ELR (cell line): ENCODE measurements around the gene KIF26B.
A peak's percentile ranks its signal among the peaks of the same experiment; 100 is the strongest.

Experiments used
- DNase-seq: peaks from one replicate; pipeline ENCODE4 v3.0.0-alpha.2; 2015; ENCODE audit warnings: low read depth

The KIF26B gene

DNA sequence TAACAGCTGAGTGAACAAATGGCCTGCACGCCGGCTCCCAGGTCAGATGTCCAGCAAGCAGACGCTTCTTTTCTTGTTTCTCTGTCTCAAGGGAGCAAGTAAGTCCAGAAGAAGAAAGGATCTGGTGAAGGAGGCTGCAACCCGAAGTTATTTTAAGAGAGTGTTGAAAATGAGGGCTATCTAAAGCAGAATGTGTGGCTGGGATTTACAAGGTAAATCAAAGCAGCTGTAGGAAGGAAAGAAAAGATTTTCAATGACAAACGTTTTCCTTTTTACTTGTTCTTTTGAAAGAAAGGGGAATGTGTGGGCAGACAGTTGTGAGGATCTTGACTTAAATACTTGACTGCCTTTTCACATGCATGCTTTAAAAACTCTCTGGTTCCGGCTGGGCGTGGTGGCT lies 311.5 kb downstream of the KIF26B start:
- no peak for DNase-seq

DNA sequence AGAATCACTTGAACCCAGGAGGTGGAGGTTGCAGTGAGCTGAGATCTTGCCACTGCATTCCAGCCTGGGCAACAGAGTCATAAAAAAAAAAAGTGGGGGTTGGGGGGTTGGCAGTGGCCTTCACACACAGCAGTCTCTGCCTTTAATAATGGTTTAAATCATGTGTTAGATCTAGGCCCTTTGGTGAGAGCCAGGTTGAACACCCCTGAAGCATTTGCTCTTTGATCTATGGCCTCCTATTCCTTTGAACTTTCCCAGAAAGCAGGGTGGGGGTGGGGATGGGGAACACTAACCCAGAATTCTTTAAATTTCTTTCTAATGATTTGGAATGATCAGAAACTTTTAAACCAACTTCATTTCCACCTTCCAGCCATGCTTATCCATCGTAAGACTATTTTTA lies 313.0 kb downstream of the KIF26B start:
- no peak for DNase-seq

DNA sequence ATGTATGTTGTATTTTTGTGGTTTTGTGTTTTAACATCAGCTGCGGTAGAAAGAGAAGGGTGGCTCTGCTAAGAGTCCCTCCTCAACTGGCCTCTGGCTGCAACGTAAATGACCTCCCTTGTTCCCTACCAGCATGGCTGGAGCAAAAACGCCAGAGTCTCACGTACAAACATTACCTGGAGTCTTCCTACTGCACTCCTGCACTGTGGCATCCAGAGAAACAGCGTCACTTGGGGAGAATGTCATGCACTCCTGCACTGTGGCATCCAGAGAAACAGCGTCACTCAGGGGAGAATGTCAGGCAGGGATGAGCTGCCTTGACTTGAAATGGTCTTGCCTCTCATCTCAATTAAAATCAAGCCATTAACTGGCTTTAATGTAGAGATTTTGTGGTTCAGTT lies 314.2 kb downstream of the KIF26B start:
- no peak for DNase-seq

DNA sequence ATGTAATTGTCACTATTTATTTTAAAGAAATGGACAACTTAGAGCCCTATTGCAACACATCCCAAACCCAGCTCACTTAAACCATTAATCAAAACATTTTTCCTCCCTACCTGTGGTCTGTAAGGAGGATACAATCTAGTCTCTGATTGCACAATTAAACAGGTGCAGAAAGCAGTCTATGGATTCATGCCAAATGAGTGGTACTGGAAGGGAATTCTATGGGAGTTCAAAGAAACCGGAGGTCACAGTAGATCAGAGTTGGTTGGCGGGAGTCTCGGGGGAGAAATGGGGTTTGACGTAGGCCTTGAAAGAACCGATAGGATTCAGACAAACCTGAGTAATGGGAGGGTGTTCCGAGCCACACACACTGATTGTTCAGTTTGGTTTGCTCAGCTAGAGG lies 314.9 kb downstream of the KIF26B start:
- DNase-seq, result no peak

DNA sequence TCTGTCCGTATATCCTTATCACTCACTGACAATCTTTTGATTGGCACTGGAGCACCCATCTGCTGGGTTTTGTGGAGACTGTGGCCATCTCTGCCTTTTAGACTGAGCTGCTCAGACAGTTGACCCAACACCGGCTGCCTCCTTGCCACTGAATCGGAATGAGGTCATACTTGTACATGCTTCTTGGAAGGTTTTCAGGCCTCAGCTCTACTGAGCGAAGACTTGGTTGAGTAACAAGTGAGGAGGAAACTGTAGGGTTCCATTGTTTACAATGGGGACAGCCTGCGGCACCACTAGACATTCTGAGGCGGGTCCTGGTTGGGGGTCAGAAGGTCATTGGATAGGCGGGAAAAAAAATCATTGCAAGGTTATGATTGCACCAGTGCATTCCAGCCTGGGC lies 320.3 kb downstream of the KIF26B start:
- DNase-seq, result peak; percentile 31

DNA sequence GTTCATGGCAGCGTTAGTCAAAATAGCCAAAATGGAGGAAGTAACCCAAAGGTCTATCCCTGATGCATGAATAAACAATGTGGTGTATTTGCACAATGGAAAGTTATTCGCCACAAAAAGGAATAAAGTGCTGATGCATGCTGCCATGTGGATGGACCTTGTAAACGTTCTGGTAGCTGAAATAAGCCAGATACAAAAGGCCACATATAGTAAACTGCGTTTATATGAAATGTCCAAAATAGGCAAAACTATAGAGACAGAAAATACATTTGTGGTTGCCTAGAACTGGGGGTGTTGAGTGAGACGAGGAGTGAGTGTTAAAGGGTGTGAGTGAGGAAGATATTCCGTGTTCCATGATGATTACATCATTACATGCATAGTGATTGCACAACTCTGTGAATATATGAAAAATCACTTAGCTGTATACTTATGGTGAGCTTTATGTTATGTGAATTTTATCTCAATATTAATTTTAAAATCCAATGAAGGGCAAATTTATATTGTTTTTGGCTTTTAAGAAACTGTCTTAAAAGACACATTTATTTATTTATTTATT lies 321.3 kb downstream of the KIF26B start:
- DNase-seq, result no peak

DNA sequence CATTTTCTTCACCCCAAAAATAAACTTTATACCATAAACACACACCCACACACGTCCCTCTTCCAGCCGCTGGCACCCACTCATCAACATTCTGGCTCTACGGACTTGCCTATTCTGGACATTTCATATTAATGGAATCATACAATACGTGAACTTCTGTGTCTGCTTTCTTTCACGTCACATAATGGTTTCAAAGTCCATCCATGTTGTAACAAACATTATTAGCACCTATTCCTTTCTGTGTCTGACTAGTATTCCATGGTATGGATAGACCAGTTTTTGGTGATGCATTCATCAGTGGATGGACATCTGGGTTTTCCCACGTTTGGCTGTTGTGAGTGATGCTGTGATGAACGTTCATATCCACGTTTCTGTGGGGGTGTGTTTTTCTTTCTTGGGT lies 323.2 kb downstream of the KIF26B start:
- DNase-seq, result no peak

DNA sequence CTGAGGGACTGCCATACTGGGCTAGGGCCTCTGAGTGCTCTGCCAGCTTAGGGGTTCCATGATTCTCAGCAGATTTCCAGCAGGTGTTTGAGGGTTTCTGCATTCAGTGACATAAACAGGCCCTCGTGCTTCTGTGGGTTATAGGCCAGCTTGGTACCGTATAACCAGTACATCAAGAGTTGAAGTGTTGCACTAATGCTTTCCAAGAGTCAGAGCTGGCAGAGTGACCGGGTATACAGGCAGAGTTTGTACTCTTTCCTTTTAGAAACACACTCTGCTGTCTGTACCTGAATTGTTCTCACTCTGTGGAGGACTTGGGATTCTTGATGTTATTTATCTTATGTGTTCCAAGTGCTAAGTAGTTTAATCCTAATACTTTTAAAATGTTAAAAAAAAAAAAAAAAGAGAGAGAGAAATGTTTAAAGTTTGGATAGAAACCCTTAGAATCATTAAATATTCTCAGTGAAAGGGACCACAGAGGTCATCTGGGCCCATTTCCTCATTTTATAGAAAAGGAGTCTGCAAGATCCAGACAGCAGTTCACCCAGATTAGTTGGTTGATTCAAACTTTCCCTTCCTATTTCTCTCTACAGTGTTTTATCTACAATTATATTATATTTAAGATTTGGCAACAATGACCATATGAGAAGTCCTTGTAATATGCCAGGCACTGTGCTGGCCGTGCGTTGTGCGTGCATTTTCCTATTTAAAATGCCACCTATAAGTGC lies 325.8 kb downstream of the KIF26B start:
- DNase-seq, result no peak

DNA sequence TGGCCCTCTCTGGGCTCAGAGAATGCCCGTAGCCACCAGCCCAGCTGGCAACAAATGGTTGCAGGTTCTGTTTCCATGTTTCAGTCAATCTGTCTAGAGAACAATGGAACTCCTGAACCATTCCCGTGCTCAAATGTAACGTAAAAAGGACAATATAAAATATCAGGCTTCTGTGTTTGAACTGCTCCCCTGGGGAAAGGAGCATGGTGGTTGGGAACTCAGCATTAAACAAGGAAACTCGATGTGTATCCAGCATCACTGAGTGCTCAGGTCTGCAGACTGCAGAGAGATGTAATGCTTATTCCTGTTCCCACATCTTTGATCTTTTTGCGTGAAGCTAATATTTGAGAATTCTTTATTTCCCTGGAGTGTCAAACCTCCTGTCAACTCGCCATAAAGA lies 326.5 kb downstream of the KIF26B start:
- no peak for DNase-seq

DNA sequence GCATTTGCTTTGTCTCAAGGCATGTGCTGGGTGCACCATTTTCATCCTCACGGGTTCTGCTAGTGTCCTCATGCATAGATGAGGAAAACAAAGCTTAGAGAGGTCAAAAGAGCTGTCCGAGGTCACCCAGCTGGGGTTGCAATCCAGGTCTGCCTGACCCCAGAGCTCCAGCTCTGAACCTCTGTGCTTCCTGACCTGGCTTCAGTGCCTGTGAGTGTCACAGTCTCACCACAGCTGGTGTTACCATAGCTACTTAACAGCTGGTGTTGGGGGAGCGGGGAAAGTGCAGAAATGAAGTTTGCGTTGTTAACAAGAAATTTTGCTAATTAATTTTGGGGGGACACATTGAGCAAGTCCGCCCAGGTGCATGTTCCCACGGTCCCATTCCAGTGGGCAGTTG lies 328.5 kb downstream of the KIF26B start:
- no peak for DNase-seq

DNA sequence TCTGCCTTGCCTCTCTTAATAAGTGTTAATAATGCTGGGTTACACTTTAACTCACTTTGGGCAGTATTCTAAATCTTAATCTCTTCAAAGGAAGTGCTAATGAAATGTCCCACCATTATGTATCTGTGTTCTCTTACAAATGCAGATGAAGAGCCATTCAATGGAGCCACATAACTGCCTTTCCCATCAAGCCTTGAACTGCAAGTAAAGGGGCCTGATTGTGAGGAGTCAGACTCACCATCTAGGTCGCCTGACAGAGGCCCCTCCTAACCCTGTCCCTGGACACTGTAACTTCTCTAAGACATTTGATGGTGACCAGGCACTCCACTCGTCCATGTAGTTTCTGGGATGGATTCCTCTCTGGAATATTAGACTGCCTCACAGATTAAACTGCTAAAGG lies 329.4 kb downstream of the KIF26B start:
- no peak for DNase-seq

DNA sequence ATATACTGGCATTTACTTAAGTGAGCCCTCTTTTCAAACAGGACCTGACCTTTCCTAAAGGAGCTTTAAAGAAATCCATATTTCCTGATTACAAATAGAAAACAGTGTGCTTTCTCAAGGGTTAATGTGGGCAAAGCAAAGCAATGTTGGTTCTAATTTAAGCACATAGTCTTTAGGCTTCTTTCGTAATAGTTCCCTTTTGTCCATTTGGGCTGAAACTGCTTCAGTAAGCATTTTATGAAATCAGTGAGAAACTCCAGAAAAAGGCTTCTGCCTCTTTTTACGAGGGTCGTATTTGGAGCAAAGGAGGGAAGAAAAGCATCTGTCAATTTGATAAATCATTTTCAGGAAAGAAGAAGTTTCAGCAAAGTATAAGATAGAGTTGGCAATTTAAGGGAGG lies 331.2 kb downstream of the KIF26B start:
- no peak for DNase-seq

DNA sequence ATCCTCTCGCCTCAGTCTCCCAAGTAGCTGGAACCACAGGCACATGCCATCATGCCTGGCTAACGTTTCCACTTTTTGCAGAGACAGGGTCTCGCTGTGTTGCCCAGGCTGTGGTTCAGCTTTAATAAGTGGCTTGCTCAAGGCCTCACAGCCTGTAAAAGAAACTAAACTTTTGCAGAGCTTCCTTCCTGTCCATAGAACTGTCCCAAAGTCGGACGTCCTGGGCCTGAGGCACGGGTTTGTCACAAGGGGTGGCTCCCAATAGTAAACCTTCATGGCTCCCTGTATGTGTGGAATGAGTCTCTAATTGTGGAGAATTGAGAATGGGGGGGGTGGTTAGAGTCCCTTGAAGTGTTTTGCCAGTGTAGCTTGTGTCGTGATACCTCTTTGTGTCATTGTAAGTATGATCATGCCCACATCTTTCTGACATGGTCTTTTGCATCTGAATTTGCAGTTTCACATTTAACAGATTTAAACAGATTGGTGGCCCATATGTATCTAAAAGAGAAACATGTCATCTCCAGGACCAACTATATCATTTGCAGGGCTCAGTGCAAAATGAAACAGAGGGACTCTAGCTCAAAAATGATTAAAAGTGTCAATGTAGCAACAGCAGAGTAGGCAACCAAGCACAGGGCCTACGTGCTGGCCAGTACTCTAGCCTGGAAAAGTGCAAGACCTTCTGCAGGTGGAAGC lies 332.1 kb downstream of the KIF26B start:
- DNase-seq, result no peak

DNA sequence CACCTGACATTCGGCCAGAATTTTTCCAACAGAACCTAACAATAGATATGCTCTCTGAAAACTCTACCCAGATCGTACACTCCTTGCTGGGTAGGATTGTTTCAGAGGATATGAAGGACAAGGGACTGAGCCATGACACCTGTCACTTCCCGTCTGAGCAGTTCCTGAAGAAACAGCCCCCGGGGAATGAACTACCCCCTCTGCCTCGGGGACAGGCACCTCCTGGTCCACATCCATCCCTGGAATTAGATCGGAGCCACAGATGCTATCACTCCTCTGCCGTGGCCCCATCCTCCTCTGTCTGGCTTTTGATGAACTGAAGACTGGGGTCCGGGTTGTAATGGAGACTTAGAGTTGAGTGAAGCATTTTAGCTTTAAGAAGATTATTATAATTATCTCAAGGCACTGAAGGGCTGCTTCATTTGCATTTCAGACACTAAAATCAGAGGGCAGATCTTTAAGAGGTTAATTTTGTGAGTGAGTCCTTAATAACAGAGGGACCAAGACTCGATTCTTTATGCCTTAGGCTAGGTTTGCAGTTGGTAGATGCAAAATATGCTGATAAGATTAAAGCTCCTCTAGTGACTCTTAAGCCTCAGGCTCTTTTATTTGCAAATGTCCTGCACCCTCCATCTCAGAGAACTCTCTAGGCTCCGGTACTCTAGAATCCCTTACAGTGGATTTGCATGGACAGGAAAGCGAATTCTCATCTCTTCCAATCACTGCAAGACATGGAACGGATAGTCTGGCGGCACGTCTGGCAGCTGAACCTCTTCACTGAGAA lies 333.8 kb downstream of the KIF26B start:
- no peak for DNase-seq

DNA sequence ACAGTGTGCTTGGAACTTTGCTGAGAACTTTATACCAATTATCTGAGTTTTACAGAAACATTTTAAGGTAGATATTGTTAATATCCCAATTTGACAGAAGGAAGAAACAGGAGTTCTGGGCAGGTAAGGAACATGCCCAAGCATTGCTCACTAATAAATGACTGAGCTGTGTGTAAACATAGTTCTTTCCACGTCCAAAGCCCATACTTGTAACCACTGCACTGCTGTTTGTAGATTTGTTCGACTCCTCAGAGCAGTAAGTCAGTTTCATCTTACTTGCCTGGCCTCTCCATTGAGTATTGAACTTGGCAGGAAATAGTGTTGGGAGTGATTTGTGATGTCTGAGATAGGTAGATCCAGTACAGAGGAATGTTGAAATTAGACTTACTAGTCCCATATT lies 335.1 kb downstream of the KIF26B start:
- DNase-seq, result no peak

DNA sequence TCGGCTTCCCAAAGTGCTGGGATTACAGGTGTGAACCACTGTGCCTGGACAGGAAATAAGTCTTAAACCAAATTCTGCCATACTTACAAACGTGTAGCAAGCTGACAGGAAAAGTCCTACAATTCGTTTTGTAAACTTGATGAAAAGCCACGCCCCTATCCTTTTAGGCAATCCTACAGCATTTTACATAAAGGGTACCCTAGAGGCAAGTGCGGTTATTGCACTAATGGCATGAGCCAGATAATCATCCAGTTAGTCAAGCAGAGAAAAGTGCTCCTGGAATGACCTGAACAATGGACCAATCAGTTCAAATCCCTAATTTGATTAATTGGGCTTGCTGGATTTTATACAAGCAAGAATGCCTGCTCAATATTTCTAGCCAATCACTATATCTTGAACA lies 338.2 kb downstream of the KIF26B start:
- DNase-seq, result peak; percentile 36

DNA sequence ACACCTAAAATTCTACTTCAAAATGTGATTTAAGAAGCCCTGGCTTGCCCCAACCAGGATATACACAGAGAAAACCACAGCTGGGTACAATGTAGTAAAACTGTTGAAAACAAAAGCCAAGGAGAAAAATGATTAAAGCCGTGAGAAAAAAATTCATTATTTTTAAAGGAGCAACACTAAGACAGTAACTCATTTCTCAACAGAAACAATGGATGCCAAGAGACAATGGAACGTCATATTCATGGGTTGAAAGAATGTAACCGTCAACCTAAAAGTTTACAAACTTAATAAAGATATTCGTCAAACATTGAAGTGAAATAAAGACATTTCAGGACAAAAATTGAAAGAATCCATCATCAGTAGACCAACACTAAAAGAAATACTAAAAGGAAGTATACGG lies 340.9 kb downstream of the KIF26B start:
- no peak for DNase-seq

DNA sequence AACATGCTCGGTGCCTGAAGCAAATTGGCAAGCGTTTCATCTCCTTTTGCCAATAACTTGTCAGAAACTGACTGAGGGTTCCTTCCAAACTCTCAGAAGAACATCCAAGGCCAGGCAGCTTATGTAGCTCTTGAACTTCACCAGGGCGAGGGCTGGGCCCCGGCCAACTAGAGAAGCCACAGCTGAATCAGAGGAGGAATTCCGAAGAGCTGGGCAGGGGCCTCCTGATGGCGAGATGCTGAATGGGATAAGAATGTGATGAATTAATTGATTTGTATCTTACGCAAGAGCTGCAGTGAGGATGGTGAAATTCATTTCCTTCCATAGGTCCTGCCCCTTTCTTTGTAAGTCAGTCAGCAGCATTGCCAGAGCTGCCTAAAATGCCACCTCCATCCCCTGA lies 345.8 kb downstream of the KIF26B start:
- peak; percentile 41 for DNase-seq

DNA sequence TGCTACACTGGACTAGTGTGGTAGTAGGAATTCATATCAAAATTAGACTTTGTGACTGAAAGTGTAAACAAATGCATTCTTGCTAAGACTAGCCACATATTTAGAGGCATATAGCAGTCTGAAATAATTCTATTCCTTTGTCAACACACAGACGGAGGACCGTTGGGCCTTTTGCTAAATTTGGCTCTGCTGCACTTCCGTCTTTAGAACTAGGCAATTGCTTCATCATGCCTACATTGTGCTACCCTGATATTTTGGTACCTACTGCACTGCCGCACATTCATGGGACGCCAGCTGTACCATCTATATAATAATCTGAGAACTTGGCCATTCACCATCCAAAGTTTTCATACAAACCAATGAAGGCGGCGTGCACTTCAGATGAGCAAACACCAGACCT lies 346.8 kb downstream of the KIF26B start:
- DNase-seq, result no peak

DNA sequence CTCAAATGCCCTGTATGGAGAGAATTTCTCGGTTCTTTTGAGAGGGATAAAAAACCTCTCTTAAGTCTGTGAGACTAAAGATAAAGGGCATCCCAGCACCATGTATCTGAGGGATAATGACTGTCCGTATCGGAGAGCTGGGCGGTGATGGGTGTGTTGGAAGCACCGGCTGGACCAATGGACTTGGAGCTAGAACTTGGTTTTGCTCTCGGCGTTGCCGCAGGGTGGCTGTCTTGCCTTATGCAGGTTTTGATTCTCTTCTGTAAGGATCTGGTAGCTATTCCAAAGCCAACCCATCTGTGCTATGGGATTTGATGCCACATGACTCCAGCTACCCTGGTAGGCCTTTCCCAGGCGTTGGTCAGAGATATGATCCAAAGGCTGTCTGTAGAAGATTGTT lies 348.8 kb downstream of the KIF26B start:
- no peak for DNase-seq

DNA sequence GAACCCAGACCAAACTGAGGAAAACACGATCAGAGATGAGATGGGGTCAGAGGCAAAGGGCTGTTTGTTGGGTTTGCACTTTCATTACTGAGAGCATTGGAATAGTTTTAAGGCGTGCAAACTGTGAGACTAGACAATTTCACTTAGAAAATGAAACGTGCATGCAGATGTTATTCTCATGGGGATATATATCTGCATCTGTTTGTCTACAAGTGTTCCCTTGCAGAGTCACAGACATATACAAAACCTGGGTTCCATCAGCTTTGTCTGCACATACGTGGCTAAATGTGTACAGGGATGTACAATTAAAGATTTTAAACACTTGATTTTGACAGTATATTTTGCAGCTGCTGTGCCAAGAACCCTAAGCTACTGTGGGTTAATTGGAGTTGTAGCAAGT lies 355.4 kb downstream of the KIF26B start:
- no peak for DNase-seq

DNA sequence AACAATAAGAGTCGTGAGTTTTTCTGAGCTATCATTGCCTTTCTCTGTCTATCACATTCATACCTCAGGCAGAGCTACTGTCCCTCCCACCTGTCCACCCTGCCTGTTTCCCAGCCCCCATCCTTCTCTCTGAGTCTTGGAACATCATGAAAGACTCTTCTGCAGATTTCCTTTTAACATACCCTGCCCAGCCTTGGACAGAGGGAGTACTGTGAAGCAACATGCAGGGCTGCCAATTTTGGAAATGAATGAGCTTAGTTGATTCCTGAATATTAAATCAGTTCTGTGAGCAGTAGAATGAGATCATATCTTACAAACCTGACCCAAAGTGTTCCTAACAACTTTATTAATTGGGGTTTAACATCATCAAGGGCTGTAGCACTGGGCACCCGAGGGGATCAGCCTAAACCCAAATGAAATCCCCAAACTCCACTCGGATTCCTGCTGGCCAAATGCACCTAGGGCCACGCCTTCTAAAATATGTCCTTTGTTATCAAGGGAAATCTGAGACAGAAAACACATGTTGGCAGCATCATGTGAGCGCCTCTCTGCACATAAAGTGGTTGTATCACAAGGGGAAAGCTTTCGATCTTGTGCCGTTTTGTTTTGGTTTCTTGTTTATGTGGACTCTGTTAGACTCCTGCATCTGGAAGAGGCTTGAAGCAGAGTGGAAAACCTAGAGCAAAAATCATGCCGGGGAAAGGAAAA lies 357.6 kb downstream of the KIF26B start:
- no peak for DNase-seq
